GM13976 (cell line): ENCODE results near the gene AIFM3.

ENCODE experiments used
- DNase-seq: peaks from one replicate; pipeline ENCODE4 v3.0.0; 2012; ENCODE audit warnings: low spot score
- in situ Hi-C: fragments of 300-500 bp; cut with MboI; formaldehyde crosslinking; loops from one replicate; pipeline ENCODE4 v1.12.0; 2022; ENCODE audit warnings: low sequenced_read_pairs, mixed read lengths, inconsistent platforms; ENCODE audit not compliant: unreplicated experiment
- TF ChIP-seq, protein P1 (sequence below): IDR thresholded peaks from 2 replicates; pipeline ENCODE4 v1.5.1; 2012; ENCODE audit warnings: borderline replicate concordance, mild to moderate bottlenecking; ENCODE audit not compliant: insufficient read depth; ENCODE audit errors: extremely low read depth, missing control alignments, control extremely low read depth

The AIFM3 gene

DNA sequence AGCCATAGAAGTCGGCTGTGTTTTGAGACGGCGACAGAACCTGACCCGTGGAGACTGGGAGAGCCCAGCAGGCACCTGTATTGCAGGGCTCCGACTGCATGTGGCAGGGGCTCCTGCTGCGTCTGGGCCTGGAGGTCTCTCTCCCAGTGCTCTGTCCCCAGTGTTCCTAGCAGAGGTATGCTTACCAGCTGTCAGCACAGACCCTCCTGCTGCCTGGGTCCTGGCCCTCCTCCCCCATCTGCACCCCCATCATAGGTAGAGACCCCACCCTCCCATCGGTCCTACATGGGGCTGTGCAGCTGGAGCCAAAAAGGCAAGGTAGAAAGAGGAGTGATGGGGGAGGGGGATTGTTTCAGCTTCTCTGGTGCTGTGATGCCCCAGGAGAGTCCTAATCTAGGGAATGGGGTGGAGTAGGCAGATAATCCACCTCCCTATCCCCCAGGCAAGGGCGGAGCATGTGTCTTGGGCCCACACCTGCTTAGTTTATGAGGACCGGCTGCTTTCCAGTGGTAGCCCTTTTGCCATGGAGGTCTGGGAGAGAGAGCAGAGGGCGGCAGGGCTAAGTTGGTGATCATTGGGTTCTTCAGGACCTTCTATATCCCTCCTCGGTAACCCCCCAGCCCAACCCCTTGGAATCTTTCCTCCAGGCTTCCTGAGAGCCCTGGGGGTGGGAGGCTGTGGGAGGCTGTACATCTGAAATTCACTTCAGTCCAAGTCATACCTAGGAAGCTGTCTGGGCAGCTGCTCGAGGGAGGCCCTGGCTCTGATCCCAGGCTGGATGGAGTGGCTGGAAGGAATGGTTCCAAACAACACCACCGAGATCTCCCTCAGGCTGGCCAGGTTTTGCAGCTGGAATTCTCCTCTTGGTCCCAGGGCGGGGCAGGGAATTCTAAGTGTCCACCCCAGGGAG lies 60.0 kb downstream of the AIFM3 start:
- TF ChIP-seq, protein P1, sequence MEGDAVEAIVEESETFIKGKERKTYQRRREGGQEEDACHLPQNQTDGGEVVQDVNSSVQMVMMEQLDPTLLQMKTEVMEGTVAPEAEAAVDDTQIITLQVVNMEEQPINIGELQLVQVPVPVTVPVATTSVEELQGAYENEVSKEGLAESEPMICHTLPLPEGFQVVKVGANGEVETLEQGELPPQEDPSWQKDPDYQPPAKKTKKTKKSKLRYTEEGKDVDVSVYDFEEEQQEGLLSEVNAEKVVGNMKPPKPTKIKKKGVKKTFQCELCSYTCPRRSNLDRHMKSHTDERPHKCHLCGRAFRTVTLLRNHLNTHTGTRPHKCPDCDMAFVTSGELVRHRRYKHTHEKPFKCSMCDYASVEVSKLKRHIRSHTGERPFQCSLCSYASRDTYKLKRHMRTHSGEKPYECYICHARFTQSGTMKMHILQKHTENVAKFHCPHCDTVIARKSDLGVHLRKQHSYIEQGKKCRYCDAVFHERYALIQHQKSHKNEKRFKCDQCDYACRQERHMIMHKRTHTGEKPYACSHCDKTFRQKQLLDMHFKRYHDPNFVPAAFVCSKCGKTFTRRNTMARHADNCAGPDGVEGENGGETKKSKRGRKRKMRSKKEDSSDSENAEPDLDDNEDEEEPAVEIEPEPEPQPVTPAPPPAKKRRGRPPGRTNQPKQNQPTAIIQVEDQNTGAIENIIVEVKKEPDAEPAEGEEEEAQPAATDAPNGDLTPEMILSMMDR = no peak
- no peak for DNase-seq
- in situ Hi-C loops = no loop called here

DNA sequence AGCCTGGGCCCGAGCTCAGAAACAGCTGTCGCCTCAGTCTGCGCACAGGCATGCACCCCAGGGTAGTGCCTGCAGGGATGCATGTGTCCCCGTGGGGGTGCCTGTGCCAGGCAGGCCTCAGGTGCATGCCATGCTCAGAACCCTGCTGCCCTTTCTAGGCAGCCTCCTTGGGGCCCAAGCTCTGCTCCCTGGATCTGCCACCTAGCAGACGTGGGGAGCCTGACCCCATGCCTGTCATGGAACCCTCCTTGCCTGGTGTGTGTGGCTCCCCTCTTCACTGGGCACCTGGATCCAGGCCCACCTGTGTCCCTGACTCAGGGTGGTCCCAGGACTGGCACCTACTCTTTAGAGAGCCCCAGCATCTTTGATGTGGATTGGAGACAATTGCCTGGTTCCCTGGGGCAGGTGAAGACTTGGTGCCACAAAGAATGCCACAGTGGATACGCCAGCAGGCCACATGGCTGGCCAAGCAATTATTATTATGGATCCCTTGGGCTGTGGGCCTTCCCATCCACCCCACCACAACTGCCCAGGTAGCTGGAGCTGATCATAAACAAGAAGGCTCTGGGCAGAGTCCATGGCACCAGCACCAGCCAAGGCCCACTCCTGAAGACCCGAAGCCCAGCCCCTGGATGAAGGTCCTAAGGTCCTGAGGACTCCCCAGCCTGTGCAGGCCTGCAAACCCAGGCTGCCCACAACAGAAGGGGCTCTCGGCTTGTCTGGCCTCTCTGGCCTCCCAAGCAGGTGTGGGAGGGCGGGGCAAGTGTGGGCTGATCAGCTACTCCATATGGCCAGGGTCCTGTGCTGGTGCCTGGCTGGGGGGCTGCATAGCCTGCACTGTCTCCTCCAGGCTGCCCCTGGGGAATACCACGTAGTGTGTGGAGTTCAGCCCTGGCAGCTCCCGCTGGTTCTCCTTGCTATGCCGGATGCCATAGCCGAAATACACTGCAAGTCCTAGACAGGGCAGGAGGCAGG lies 61.5 kb downstream of the AIFM3 start:
- no peak for DNase-seq
- in situ Hi-C loops = no loop called here
- TF ChIP-seq, protein P1 = no peak

DNA sequence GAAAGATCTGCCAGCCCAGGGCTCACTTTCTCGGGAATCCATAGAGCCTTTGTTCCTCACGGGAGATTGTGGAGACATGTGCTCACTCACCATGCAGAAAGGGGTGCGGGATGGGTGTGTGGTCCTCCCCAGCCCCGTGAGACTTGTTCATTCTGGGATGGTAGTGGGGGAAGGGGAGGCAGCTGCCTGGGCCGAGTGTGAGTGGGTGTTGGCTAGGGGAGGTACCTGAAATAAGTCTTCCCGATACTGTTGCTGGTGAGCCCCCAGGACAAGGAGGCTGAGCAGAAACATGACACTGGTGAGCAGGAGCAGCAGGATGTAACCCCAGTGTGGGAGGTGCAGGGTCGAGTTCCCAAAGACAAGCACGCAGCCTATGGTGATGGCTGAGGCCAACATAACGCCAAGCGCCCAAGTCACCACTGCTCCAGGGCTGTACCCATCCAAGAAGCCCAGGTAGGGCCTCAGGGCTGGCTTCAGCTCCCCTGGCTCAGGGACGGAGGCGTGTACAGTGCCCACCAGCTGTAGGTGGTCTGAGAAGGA lies 62.5 kb downstream of the AIFM3 start:
- in situ Hi-C loops = no loop called here
- no peak for DNase-seq
- TF ChIP-seq, protein P1 = no peak

DNA sequence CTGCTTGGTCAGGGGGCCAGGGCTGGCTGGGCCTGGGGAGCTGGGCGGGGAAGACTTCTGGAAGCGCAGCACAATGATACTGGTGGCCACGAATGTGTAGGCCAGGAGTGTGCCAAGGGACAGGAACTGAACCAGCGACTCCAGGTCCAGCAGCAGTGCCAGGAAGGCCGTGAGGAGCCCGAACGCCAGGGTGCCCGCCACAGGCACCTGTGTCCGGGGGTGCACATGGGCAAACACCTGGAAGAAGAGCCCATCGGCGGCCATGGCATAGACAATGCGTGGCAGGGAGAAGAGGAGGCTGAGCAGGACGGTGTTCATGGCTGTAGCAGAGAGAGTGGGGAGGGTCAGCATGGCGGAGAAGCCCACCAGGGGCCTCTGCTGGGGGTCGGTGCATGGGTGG lies 63.0 kb downstream of the AIFM3 start:
- in situ Hi-C loops = no loop called here
- TF ChIP-seq, protein P1 = no peak
- no peak for DNase-seq
